GM10248 (cell line): ENCODE measurements around the gene CD2AP.
"Not testable (repeated sequence)": the region's sequence is repeated elsewhere in the genome, so short reads cannot be mapped to it uniquely, and the experiment has no call there.

ENCODE experiments used
- CTCF ChIA-PET: fragments of 300-600 bp; sonication (Branson Sonifier 250); formaldehyde crosslinking; extraction: SDS; loops from one replicate; lab custom pipeline; 2021; ENCODE audit warnings: antibody characterized with exemption; lab: Yijun Ruan, JAX
- POLR2A ChIA-PET: fragments of 350-650 bp; sonication (Branson Sonifier 250); formaldehyde crosslinking; extraction: SDS; loops from one replicate; lab custom pipeline; 2020; ENCODE audit warnings: antibody characterized with exemption; lab: Yijun Ruan, JAX
- DNase-seq: peaks from one replicate; pipeline ENCODE4 v3.0.0; 2012; ENCODE audit errors: extremely low spot score
- TF ChIP-seq, protein P1 (sequence below): IDR thresholded peaks from 2 replicates; pipeline ENCODE4 v1.5.1; 2012; ENCODE audit warnings: mild to moderate bottlenecking, low read depth; ENCODE audit errors: extremely low read depth, missing control alignments, control extremely low read depth

The CD2AP gene

DNA sequence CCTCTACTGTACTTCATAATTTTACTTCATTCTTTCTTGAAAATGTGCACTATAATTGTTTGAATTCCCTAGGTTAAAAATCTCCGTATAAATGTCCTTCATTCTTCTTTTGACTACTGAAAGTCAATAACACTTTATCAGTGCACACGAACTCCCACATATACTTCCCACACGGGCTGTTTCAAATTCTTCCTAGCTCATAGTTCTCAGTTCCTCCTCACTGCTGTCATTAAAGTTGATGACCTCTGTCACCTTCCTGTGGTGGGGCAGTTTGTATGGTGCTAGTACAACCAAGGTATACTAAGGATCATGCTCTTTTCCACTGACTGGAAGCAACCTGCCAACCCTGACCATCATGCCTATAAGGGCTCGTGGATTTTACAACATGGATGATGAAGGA is 40.0 kb upstream of the CD2AP start:
- ChIA-PET POLR2A (no interaction called here), CTCF (interaction anchor here (0.8 to 1.2 kb wide), 2 partner anchors 22 to 297 kb away, joined by 3 to 4 read pairs; no protein-coding TSS in a partner anchor)
- TF ChIP-seq, protein P1, sequence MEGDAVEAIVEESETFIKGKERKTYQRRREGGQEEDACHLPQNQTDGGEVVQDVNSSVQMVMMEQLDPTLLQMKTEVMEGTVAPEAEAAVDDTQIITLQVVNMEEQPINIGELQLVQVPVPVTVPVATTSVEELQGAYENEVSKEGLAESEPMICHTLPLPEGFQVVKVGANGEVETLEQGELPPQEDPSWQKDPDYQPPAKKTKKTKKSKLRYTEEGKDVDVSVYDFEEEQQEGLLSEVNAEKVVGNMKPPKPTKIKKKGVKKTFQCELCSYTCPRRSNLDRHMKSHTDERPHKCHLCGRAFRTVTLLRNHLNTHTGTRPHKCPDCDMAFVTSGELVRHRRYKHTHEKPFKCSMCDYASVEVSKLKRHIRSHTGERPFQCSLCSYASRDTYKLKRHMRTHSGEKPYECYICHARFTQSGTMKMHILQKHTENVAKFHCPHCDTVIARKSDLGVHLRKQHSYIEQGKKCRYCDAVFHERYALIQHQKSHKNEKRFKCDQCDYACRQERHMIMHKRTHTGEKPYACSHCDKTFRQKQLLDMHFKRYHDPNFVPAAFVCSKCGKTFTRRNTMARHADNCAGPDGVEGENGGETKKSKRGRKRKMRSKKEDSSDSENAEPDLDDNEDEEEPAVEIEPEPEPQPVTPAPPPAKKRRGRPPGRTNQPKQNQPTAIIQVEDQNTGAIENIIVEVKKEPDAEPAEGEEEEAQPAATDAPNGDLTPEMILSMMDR: no peak
- DNase-seq: peak; percentile 35

DNA sequence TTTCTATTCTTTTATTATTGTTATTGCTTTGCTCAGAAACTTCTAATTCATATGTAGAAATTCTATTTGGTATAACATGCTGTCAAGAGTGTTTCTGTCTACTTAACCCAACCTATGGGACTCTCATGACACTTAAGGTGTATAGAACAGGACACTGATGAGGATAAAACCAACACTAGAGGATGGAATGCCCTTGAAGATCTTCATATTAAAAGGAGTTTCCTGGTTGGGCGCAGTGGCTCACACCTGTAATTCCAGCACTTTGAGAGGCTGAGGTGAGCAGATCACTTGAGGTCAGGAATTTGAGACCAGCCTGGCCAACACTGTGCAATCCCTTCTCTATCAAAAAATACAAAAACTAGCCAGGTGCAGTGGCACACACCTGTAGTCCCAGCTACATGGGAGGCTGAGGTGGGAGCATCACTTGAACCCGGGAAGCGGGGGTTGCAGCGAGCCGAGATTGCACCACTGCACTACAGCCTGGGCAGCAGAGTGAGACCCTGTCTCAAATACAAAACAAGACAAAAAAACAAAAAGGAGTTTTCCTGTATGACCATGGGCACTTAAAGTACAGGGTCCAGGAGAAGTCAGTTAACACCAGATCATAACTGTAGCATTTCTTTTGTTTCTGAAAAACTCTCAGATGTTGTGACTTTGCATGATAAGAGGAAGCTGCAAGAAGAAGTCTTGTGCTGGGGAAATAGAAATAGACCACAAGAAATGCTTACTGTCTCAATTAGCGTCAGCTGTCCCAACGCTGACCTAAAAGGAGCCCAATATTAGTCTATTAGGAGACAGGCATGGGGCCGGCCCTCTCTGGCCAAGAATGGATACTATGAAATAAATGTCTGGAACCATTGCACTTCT is 38.9 kb upstream of the CD2AP start:
- POLR2A ChIA-PET: interaction anchor here (0.8 kb wide), 1 partner anchor 39 kb away, joined by 3 read pairs; the partner anchor contains the start of gene CD2AP
- peak; percentile 56 for DNase-seq

GRCh38 chr6:47439348-47439668 is 38.3 kb upstream of the CD2AP start:
- POLR2A ChIA-PET: interaction anchor here (0.8 kb wide), 1 partner anchor 38 kb away, joined by 3 read pairs; the partner anchor contains the start of gene CD2AP
- CTCF ChIA-PET: interaction anchor here (1.5 to 1.7 kb wide), 2 partner anchors 24 to 26 kb away, joined by 5 to 9 read pairs; no protein-coding TSS in a partner anchor
- TF ChIP-seq, protein P1: no peak
- no peak for DNase-seq

More for the DNA sequence above, 38.9 kb upstream of the CD2AP start:
- CTCF ChIA-PET: interaction anchor here (1.2 to 1.7 kb wide), 3 partner anchors 23 to 295 kb away, joined by 4 to 9 read pairs (median 5); no protein-coding TSS in a partner anchor
- TF ChIP-seq, protein P1: no peak

GRCh38 chr6:47440719-47441118 is 36.9 kb upstream of the CD2AP start:
- POLR2A ChIA-PET: no interaction called here
- peak; percentile 45 for DNase-seq
- CTCF ChIA-PET: interaction anchor here (1.1 kb wide), 1 partner anchor 9 kb away, joined by 4 read pairs; no protein-coding TSS in a partner anchor
- TF ChIP-seq, protein P1: no peak

- DNase-seq, POLR2A ChIA-PET, CTCF ChIA-PET: not testable (repeated sequence)
Observed at GRCh38 chr6:47444964-47445363, 32.6 kb upstream of the CD2AP start.

DNA sequence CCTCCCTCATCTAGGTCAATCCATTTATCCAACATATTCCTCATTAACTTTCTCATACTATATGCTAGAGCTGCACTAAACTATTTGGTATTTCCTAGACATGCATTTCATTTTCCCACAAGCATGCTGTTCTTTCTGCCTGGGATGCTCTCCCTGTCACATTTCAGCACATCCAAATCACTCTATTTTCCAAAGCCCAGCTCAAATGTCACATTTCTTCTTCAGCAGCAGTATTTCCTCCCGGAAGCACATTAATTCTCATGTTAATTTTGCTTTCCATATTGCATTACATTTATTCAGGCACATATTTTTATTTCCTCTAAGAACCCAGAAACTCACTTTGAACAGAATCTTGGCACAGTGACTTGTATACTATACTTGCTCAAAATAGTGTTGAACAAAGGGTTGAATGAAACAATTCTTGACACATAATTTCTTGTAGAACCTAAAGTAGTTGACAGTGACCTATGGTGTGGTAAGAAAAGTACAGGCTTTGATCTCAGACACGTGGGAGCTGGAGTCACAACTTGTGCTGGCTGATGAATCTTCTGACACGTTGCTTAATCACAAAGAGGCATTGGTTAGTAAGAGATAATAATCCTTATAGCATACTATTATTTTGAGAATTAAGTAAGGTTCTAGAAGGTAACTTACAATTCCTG is 30.8 kb upstream of the CD2AP start:
- ChIA-PET CTCF (no interaction called here), POLR2A (no interaction called here)
- no peak for DNase-seq
- TF ChIP-seq, protein P1: no peak

DNA sequence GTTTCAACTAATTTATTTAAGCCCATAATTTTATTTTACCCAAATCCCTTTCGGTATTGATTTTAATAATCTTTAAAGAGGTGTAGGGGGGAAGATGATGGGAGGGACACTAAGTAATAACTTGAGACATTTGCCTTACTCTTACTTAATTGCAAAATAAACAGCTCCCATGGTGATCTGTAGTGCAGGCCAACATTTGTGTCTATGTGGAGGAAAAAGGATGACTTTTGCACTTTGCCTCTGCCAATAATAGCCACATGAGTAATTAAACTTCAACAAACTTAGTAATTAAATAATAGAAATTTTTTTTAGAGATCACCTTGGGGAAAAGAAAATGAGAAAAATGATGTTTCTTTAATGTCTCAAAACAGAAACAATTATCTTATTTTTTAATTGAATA is 29.9 kb upstream of the CD2AP start:
- DNase-seq: no peak
- ChIA-PET CTCF (no interaction called here), POLR2A (no interaction called here)
- TF ChIP-seq, protein P1: no peak
